Heart right ventricle (tissue), 16 donors: ENCODE data around the gene SPATA16. TPM values are rescaled to one million over a fixed set of nuclear protein-coding genes. Genes with fewer than 3 reads are reported as not detected.

Experiments used
- ATAC-seq, 8 donors: fragments of 200-7000 bp; cut with Tn5 transposase; one replicate each; pipeline ENCODE4 v1.9.1; 2020; ENCODE audit warnings: mild to moderate bottlenecking in 8 of 8, moderate library complexity in 8 of 8, moderate number of reproducible peaks in 1 of 8
- DNase-seq, 2 donors: peaks; one replicate each; pipeline ENCODE4 v3.0.0-alpha.2; 2020
- H3K27ac ChIP-seq, 10 donors: fragments of 200-600 bp; sonication (generic) in 2 of 10; one replicate each; pipeline versions ENCODE4 v1.5.0 to v1.8.0; 2020 to 2022; ENCODE audit warnings: mild to moderate bottlenecking in 3 of 10
- H3K27me3 ChIP-seq, 7 donors: fragments of 200-600 bp; one replicate each; pipeline ENCODE4 v1.8.0; 2021 to 2022; ENCODE audit warnings: mild to moderate bottlenecking in 2 of 7
- H3K36me3 ChIP-seq, 9 donors: fragments of 200-600 bp; sonication (generic) in 1 of 9; one replicate each; pipeline versions ENCODE4 v1.5.0 to v1.8.0; 2020 to 2022; ENCODE audit warnings: mild to moderate bottlenecking in 2 of 9
- H3K4me1 ChIP-seq, 9 donors: fragments of 200-600 bp; sonication (generic) in 1 of 9; one replicate each; pipeline versions ENCODE4 v1.5.0 to v1.8.0; 2020 to 2022; ENCODE audit warnings: mild to moderate bottlenecking in 4 of 9
- H3K4me3 ChIP-seq, 10 donors: fragments of 200-600 bp; sonication (generic) in 2 of 10; one replicate each; pipeline versions ENCODE4 v1.5.0 to v1.8.0; 2020 to 2022; ENCODE audit warnings: mild to moderate bottlenecking in 7 of 10, moderate library complexity in 2 of 10
- H3K9me3 ChIP-seq, 11 donors: fragments of 200-600 bp in 10 of 11; sonication (generic) in 2 of 11; one replicate each; pipeline versions ENCODE4 v1.5.0 to v1.8.0; 2013 to 2022; ENCODE audit warnings: mild to moderate bottlenecking in 2 of 11, control low read depth in 1 of 11, moderate library complexity in 1 of 11
- CTCF ChIP-seq, 9 donors: fragments of 200-600 bp; sonication (generic) in 2 of 9; IDR thresholded peaks; one replicate each; pipeline versions ENCODE4 v1.5.0 to v1.8.0; 2021 to 2022; ENCODE audit warnings: antibody characterized with exemption in 9 of 9, mild to moderate bottlenecking in 5 of 9, moderate library complexity in 1 of 9
- WGBS, 2 donors: extraction: QIAGEN DNeasy Blood & Tissue Kit; methylation state at CpG; one replicate each; pipeline ENCODE4 v1.1.7; 2013; ENCODE audit warnings: inconsistent platforms in 1 of 2; 5-methylcytosine and 5-hydroxymethylcytosine counted together
- intact Hi-C, 10 donors: fragments of 100-400 bp; cut with DNase I; formaldehyde crosslinking; loops; one replicate each; pipeline versions ENCODE4 v1.11.1 to v1.14.2; 2022
- polyA plus RNA-seq, 2 donors: library from polyadenylated mRNA; stranded (reverse); fragments of 200-250 nt; gene quantifications; one replicate each; pipeline ENCODE4 v1.2.3, GENCODE V29; 2013
- total RNA-seq, 10 donors: library from RNA; stranded (reverse); fragmentation: NEBNext Ultra II Directional in 3 of 10; extraction: Animal tissue kit (Norgen Biotek cat#: 25700) in 3 of 10; gene quantifications; one replicate each; pipeline versions ENCODE4 v1.2.1 to v1.2.4, GENCODE V29; 2021 to 2023
- donor health status: Arrhythmogenic right ventricular cardiomyopathy.
- donor health status: ischemic (EF 13 %, LVEDD 7.1; RV severe dilation, severe dysfunction).
- donor health status: healthy with polysubstance abuse.
- donor health status: DM: no; HTN: yes; CAD: no.
- donor health status: DM: no; HTN: no; CAD: no.
- donor health status: ischemic (EF 25% LVEDD 6.9; RV normal size, moderate dysfunction).
- donor health status: ischemic (EF 25% LVEDD 5.7; RV mildly dilated, moderate dysfunction).
- donor health status: healthy.
- donor health status: DM: yes; HTN: yes; CAD: no.
- donor health status: Ischemic cardiomyopathy.
- donor health status: ischemic (EF 35%, LVEDD 5.7; RV mildly dilated, moderate dysfunction).
- donor health status: nonischemic (EF 11% LVEDD 7.7; RV severe dilation, severe dysfunction).
- donor health status: DM: yes; HTN: yes; CAD: no.
- donor health status: PGD.
- donor health status: ischemic (EF 29% LVEDD 5.4; RV normal size, mild dysfunction).
- donor health status: nonischemic (EF 23%, LVEDD 6.1; RV moderate dilation, normal function).

The SPATA16 gene
- total and polyA plus RNA-seq, 12 donors, result not detected

DNA sequence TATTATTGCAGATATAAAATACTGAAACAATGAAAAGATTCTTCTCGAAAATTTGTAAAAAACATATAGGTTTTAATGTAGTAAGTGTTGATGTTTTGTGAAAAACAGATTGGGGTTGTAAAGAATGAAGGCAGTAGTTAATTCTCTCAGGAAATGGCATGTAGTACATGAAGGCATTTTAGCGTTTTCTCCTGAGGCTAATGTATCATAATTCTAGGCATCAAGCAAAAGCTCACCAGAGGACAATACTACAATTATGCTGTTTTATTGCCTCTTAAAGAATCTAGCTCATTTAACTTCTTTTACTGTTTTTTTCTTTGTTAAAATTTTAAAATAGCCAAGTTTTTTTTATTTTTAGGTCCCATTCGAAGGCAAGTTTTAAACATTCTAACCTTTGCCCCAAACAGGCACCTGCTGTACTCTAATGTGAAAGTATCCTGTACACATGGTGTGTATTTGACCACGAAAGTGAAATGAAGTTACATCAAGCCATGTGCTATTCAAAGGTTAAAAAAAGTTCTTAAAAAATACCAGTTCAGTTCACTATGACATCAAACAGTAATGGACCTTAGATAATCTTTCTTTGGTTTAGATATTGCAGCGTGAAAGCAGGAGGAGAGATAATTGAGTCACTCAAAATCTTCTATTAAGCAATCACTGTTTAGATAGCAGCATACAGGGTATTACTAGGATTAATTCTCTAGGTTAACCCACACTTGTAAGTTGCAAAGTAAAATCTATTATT, 227.0 kb downstream of the SPATA16 start:
- peaks cover 0 to 23% (median 3%) of the 10 kb centered on the region in 9 donors for H3K4me1 ChIP-seq
- no peak for DNase-seq
- intact Hi-C loops, result no loop called here
- peaks cover 0 to 2% (median 0%) of the 10 kb centered on the region in 7 donors for H3K27me3 ChIP-seq
- ATAC-seq, result no peak
- 69 to 76% methylated on average over 5 of the region's 5 CpGs for WGBS, 2 donors
- no peak overlapping the region for H3K27ac ChIP-seq
- H3K36me3 ChIP-seq, result no peaks in the 10 kb centered on the region
- TF ChIP-seq CTCF (IDR thresholded peaks at IDR 0.05), result no peak
- H3K4me3 ChIP-seq, result no peak overlapping the region
- H3K9me3 ChIP-seq, result no peaks in the 10 kb centered on the region

DNA sequence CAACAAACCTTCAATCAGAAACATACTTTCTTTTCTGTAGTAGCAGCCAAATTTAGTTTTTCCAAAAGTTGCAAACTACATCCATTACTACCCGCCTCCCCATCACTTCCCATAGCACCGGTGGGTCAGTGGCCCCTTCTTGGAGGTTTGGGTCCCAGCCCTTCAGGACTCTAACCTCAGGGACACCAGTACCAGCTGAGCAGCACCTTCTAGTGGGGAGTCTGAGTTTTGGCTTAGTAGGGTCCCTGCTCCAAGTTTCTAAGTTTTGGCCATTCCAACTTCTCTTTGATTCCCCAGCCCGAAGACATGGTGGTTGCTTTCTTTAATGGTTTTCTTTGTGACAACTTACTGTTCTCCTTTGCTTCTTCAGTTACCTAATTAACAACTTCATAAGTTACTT, 229.9 kb downstream of the SPATA16 start:
- H3K4me1 ChIP-seq, result peaks cover 0 to 3% (median 0%) of the 10 kb centered on the region in 9 donors

GRCh38 chr3:172908771-172909270, 232.2 kb downstream of the SPATA16 start:
- peak in 1 of 8 donors; percentile 39 for ATAC-seq
- Histone ChIP-seq H3K27me3 (no peaks in the 10 kb centered on the region), H3K4me1 (no peaks in the 10 kb centered on the region), H3K9me3 (no peaks in the 10 kb centered on the region), H3K27ac (no peak overlapping the region), H3K4me3 (no peak overlapping the region), H3K36me3 (no peaks in the 10 kb centered on the region)
- 56 to 74% methylated on average over 2 of the region's 2 CpGs for WGBS, 2 donors
- intact Hi-C loops, result no loop called here
- no peak for DNase-seq
- TF ChIP-seq CTCF (IDR thresholded peaks at IDR 0.05), result no peak

More for the DNA sequence above, 229.9 kb downstream of the SPATA16 start:
- intact Hi-C loops, result no loop called here
- peak in 1 of 9 donors; percentile 6 for TF ChIP-seq CTCF (IDR thresholded peaks at IDR 0.05)
- DNase-seq, result no peak
- H3K9me3 ChIP-seq, result no peaks in the 10 kb centered on the region
- no peak overlapping the region for H3K27ac ChIP-seq
- H3K36me3 ChIP-seq, result no peaks in the 10 kb centered on the region
- H3K4me3 ChIP-seq, result no peak overlapping the region
- peaks cover 0 to 2% (median 0%) of the 10 kb centered on the region in 7 donors for H3K27me3 ChIP-seq
- WGBS, 2 donors, result 97 to 98% methylated on average over 3 of the region's 3 CpGs
- ATAC-seq, result no peak

- Histone ChIP-seq H3K27ac (no peak overlapping the region), H3K9me3 (no peaks in the 10 kb centered on the region), H3K4me3 (no peak overlapping the region), H3K4me1 (no peaks in the 10 kb centered on the region), H3K36me3 (no peaks in the 10 kb centered on the region), H3K27me3 (no peaks in the 10 kb centered on the region)
- 87 to 97% methylated on average over 1 of the region's 1 CpG for WGBS, 2 donors
- DNase-seq (no peak), ATAC-seq (no peak)
- no peak for TF ChIP-seq CTCF (IDR thresholded peaks at IDR 0.05)
- intact Hi-C loops, result no loop called here
Measured at GRCh38 chr3:172905451-172905850, 235.6 kb downstream of the SPATA16 start.
